HEK293T (cell line): ENCODE data around the gene MED15.

ENCODE experiments used
- ARNT ChIP-seq: fragments of 450-650 bp; IDR thresholded peaks from 2 replicates; pipeline ENCODE4 v1.6.1; 2017; ENCODE audit warnings: mild to moderate bottlenecking
- ELF4 ChIP-seq: fragments of 450-650 bp; IDR thresholded peaks from 2 replicates; pipeline ENCODE4 v1.6.1; 2017; ENCODE audit warnings: antibody characterized with exemption
- FOXK2 ChIP-seq: fragments of 450-650 bp; IDR thresholded peaks from 2 replicates; pipeline ENCODE4 v1.6.1; 2016; ENCODE audit warnings: mild to moderate bottlenecking
- FOXM1 ChIP-seq: fragments of 450-650 bp; IDR thresholded peaks from 2 replicates; pipeline ENCODE4 v1.6.1; 2017; ENCODE audit warnings: mild to moderate bottlenecking, borderline replicate concordance
- HDGF ChIP-seq: fragments of 450-650 bp; IDR thresholded peaks from 2 replicates; pipeline ENCODE4 v1.6.1; 2017; ENCODE audit warnings: antibody characterized with exemption, borderline replicate concordance
- LEF1 ChIP-seq: fragments of 450-650 bp; IDR thresholded peaks from 2 replicates; pipeline ENCODE4 v1.6.1; 2017; ENCODE audit warnings: mild to moderate bottlenecking, borderline replicate concordance
- SP1 ChIP-seq: fragments of 450-650 bp; IDR thresholded peaks from 2 replicates; pipeline ENCODE4 v1.6.1; 2017
- ZNF384 ChIP-seq: fragments of 450-650 bp; IDR thresholded peaks from 2 replicates; pipeline ENCODE4 v1.6.1; 2016

DNA sequence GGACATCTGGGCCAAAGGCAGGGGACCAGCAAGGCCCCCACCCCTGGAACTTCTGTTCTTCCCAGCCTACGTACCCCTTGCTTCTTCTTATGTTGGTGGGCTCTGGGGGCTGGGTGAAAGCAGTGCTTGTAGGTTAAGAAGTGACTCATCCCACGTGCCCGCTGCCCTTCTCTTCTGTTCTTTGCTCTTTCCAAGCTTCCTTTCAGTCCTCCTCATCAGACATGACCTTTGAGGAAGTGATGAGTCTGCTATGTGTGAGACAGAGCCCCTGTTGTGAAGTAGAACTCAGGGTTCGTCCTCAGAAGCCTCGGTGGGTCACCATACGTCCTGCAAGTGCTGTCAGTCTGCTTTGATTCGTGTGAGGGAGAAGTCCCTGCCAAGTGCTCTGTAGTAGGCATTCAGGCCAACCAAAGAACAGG is 12.7 kb downstream of the MED15 start:
- TF ChIP-seq HDGF (no peak), FOXK2 (no peak), ARNT (no peak), LEF1 (no peak), SP1 (no peak), ELF4 (no peak), ZNF384 (no peak), FOXM1 (no peak)
